Ureter (tissue), 1 donor: ENCODE measurements around the gene KHDC1. TPM values are rescaled to one million over a fixed set of nuclear protein-coding genes. Genes with fewer than 3 reads are reported as not detected.

ENCODE experiments used
- total RNA-seq: library from RNA; stranded (reverse); gene quantifications from one replicate; pipeline ENCODE4 v1.2.4, GENCODE V29; 2023
- donor health status: DM: yes; HTN: yes; CAD: no.

Gene KHDC1
- total RNA-seq, 1 donor from 2014 or later = 1.5 TPM

Other genes with a start within 250 kb of the KHDC1 start
- gene KHDC1L, start 37.7 kb downstream of the KHDC1 start, total RNA-seq = not detected
- not detected for gene DPPA5, start 91.1 kb upstream of the KHDC1 start, total RNA-seq
- not detected for gene KHDC3L, start 99.5 kb upstream of the KHDC1 start, total RNA-seq
- not detected for gene OOEP, start 106.7 kb upstream of the KHDC1 start, total RNA-seq
- 0.94 TPM for gene DDX43, start 131.6 kb upstream of the KHDC1 start, total RNA-seq
- gene CGAS, start 189.1 kb upstream of the KHDC1 start, total RNA-seq = 5.2 TPM
- 42.5 TPM for gene MTO1, start 198.5 kb upstream of the KHDC1 start, total RNA-seq